DND-41 (cell line): ENCODE data around the gene MICAL3.

ENCODE experiments used
- EZH2 ChIP-seq: IDR thresholded peaks from 3 replicates; pipeline ENCODE4 v1.6.1; 2012; ENCODE audit warnings: borderline replicate concordance, low read depth, mild to moderate bottlenecking, moderate library complexity, low read length, inconsistent platforms; ENCODE audit not compliant: severe bottlenecking
- TF ChIP-seq, protein P1 (sequence below): IDR thresholded peaks from 2 replicates; pipeline ENCODE4 v1.5.1; 2012; ENCODE audit warnings: borderline replicate concordance, low read length, moderate library complexity, mild to moderate bottlenecking; ENCODE audit not compliant: poor library complexity, severe bottlenecking; ENCODE audit errors: extremely low read depth

- TF ChIP-seq EZH2: no peak
- TF ChIP-seq, protein P1, sequence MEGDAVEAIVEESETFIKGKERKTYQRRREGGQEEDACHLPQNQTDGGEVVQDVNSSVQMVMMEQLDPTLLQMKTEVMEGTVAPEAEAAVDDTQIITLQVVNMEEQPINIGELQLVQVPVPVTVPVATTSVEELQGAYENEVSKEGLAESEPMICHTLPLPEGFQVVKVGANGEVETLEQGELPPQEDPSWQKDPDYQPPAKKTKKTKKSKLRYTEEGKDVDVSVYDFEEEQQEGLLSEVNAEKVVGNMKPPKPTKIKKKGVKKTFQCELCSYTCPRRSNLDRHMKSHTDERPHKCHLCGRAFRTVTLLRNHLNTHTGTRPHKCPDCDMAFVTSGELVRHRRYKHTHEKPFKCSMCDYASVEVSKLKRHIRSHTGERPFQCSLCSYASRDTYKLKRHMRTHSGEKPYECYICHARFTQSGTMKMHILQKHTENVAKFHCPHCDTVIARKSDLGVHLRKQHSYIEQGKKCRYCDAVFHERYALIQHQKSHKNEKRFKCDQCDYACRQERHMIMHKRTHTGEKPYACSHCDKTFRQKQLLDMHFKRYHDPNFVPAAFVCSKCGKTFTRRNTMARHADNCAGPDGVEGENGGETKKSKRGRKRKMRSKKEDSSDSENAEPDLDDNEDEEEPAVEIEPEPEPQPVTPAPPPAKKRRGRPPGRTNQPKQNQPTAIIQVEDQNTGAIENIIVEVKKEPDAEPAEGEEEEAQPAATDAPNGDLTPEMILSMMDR: no peak
Measured at GRCh38 chr22:17807086-17807485, 217.3 kb downstream of the MICAL3 start.
